Measurements from ENCODE around the gene ZNF879. TPM values are rescaled to one million over a fixed set of nuclear protein-coding genes. Genes with fewer than 3 reads are reported as not detected.
A peak's percentile ranks its signal among the peaks of the same experiment; 100 is the strongest.

The ZNF879 gene
- total and polyA plus RNA-seq, 9 of the 15 experiments (the other 6 are each of a cell fraction or from before 2014, with no cell fraction given), result 0.01 to 0.80 (median 0.33) TPM

DNA sequence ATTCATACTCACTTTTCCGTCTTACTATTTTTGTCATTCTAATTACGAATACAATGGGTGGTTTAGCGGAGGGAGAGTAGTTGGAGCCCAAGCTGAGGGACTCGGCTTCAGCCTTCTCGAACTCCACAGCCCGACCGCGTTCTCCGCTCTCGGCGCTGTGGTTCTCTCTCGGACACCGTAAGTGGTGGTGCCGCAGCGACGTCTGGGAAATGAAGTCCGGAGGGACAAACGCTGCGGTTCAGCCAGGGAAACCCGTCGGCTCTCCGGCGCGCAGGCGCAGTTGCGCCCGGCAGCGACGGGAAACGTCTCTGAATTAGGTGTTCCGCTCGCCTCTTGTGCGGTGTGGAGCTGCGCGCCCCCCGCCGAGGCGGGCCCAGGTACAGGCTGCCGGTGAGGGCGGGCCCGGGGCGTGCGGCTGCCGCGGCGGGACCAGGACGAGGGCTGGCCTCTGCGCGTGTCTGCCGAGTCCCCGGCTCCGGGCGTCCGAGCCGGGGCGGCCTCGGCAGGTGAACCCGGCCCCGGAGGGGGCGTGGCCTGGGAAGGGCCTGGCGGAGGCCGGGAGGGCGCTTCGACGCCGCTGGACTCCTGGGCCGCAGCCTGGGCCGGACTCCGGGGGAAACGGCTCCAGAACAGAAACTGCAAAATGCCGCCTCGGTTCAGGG lies at the start of gene ZNF879 (continued):
- peak; percentile 68 for TF ChIP-seq NEUROD1 (IDR thresholded peaks at IDR 0.05; ENCODE audit: borderline replicate concordance, low read depth, low read length, partially characterized antibody)
- no peak for TF ChIP-seq NFATC3 (IDR thresholded peaks at IDR 0.05)
- no peak for TF ChIP-seq PTRF (tag; IDR thresholded peaks at IDR 0.05)
- no peak for TF ChIP-seq SRSF9 (IDR thresholded peaks at IDR 0.05; ENCODE audit: borderline replicate concordance, low read depth, low read length)
- peak; percentile 37; the same call in 1 of the 2 replicates for TF ChIP-seq TOE1 (IDR thresholded peaks at IDR 0.05; ENCODE audit: borderline replicate concordance)
- no peak for TF ChIP-seq TOE1 (CRISPR knock-in tag; IDR thresholded peaks at IDR 0.05; ENCODE audit: borderline replicate concordance, low read depth)
- TF ChIP-seq MAZ (CRISPR knock-in tag; conservative IDR thresholded peaks at IDR 0.05 in 1 of 2, IDR thresholded peaks at IDR 0.05 in 1 of 2), result 0 out of 4 replicates have a peak, but pooled peaks of 1 of the 2 experiments have one; percentile 19
- TF ChIP-seq, protein P1, sequence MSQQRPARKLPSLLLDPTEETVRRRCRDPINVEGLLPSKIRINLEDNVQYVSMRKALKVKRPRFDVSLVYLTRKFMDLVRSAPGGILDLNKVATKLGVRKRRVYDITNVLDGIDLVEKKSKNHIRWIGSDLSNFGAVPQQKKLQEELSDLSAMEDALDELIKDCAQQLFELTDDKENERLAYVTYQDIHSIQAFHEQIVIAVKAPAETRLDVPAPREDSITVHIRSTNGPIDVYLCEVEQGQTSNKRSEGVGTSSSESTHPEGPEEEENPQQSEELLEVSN (IDR thresholded peaks at IDR 0.05; ENCODE audit: borderline replicate concordance in 1 of 2, extremely low read depth in 1 of 2, insufficient read depth in 1 of 2, insufficient read length in 1 of 2, low read depth in 1 of 2, low read length in 1 of 2, poor library complexity in 1 of 2, severe bottlenecking in 1 of 2), result peak; percentile 54 to 71
- peak; percentile 90 for TF ChIP-seq POU5F1 (IDR thresholded peaks at IDR 0.05; ENCODE audit: borderline replicate concordance, low read depth, low read length, partially characterized antibody)
- TF ChIP-seq CBX3 (IDR thresholded peaks at IDR 0.05; ENCODE audit: borderline replicate concordance in 1 of 2, low read length in 2 of 2), result no peak
- peak; percentile 33 for TF ChIP-seq CCNT2 (IDR thresholded peaks at IDR 0.05; ENCODE audit: borderline replicate concordance, extremely low read depth, insufficient read length, low read depth, low read length)
- no peak for TF ChIP-seq ATF1 (CRISPR knock-in tag; IDR thresholded peaks at IDR 0.05)
- peak; percentile 40; the same call in 1 of the 2 replicates for TF ChIP-seq ATF1 (tag; IDR thresholded peaks at IDR 0.05)
- 0 out of 2 replicates have a peak, but pooled peaks have one; percentile 21 for TF ChIP-seq ATF7 (IDR thresholded peaks at IDR 0.05)
- TF ChIP-seq ZNF143 (CRISPR knock-in tag; IDR thresholded peaks at IDR 0.05), result peak; percentile 75
- peak; percentile 44; the same call in 1 of the 2 replicates for TF ChIP-seq ESRRA (IDR thresholded peaks at IDR 0.05; ENCODE audit: borderline replicate concordance, low read depth)
- TF ChIP-seq DACH1 (IDR thresholded peaks at IDR 0.05; ENCODE audit: partially characterized antibody), result no peak
- TF ChIP-seq RBFOX2 (IDR thresholded peaks at IDR 0.05; ENCODE audit: low read depth, low read length), result peak; percentile 65
- TF ChIP-seq L3MBTL2 (IDR thresholded peaks at IDR 0.05), result peak; percentile 94
- no peak for TF ChIP-seq NCOA6 (IDR thresholded peaks at IDR 0.05)

All from K562 (cell line).